Immature natural killer cell (primary cell): ENCODE measurements around the gene GLRX2. TPM values are rescaled to one million over a fixed set of nuclear protein-coding genes. Genes with fewer than 3 reads are reported as not detected.

Experiments
- polyA plus RNA-seq, 3 donors: library from polyadenylated mRNA; unstranded; fragments of 300-500 nt; fragmentation: Illumina TruSeq; gene quantifications; one replicate each; pipeline ENCODE4 v1.2.3, GENCODE V29; 2021

The GLRX2 gene
- polyA plus RNA-seq, 3 donors from 2014 or later, result 12.6 to 21.2 (median 17.5) TPM

Other genes with a start within 250 kb of the GLRX2 start
- gene UCHL5, start 46.1 kb downstream of the GLRX2 start, polyA plus RNA-seq, result 100 to 1,000 TPM in 2 of 3 donors, 10 to 100 TPM in 1; 95.6 to 149 (median 111) TPM
- 100 to 1,000 TPM; 105 to 151 (median 149) TPM for gene RO60, start 45.8 kb downstream of the GLRX2 start, polyA plus RNA-seq
- gene CDC73, start 16.6 kb upstream of the GLRX2 start, polyA plus RNA-seq, result 100 to 1,000 TPM in 1 of 3 donors, 10 to 100 TPM in 2; 64.6 to 107 (median 67.7) TPM
- gene B3GALT2, start 81.2 kb upstream of the GLRX2 start, polyA plus RNA-seq, result under 1 TPM in 1 of 3 donors, not detected in 2; 0.07 TPM